SU-DHL-6 (cell line): Measurements from ENCODE around the gene AGXT.

ENCODE experiments used
- H2AFZ ChIP-seq: fragments of 200-600 bp; sonication (generic); 2 replicates; pipeline ENCODE4 v1.6.1; 2014; ENCODE audit warnings: low read depth, mild to moderate bottlenecking, moderate library complexity, mixed read lengths, antibody characterized with exemption, low read length; ENCODE audit not compliant: severe bottlenecking
- H3F3A ChIP-seq: fragments of 200-600 bp; shearing (Covaris generic); 2 replicates; pipeline ENCODE4 v1.6.0; 2016; ENCODE audit warnings: antibody characterized with exemption, mild to moderate bottlenecking; ENCODE audit not compliant: insufficient read depth
- H3K27ac ChIP-seq: fragments of 200-600 bp; sonication (generic); 2 replicates; pipeline ENCODE4 v1.5.1; 2016; ENCODE audit warnings: low read depth, mild to moderate bottlenecking, low read length, moderate library complexity, mixed read lengths
- H3K27me3 ChIP-seq: fragments of 200-600 bp; sonication (generic), shearing (Covaris generic); 2 replicates; pipeline ENCODE4 v1.6.0; 2014; ENCODE audit warnings: mild to moderate bottlenecking, low read length
- H3K36me3 ChIP-seq: fragments of 200-600 bp; sonication (generic); 2 replicates; pipeline ENCODE4 v1.6.1; 2014; ENCODE audit warnings: mild to moderate bottlenecking, low read length, mixed read lengths
- H3K4me2 ChIP-seq: fragments of 300-600, 200-600 bp; shearing (Covaris generic), sonication (generic); 2 replicates; pipeline ENCODE4 v1.6.0; 2014; ENCODE audit warnings: low read length, low read depth, mild to moderate bottlenecking; ENCODE audit not compliant: poor library complexity, severe bottlenecking
- H3K4me3 ChIP-seq: fragments of 200-600 bp; sonication (generic); 2 replicates; pipeline ENCODE4 v1.5.1; 2014; ENCODE audit warnings: antibody characterized with exemption, low read length, mild to moderate bottlenecking, mixed read lengths; ENCODE audit not compliant: insufficient read depth, poor library complexity, severe bottlenecking
- H3K79me2 ChIP-seq: fragments of 200-600 bp; sonication (generic); 2 replicates; pipeline ENCODE4 v1.6.1; 2014; ENCODE audit warnings: mild to moderate bottlenecking, low read length, moderate library complexity; ENCODE audit not compliant: insufficient read depth
- H3K9ac ChIP-seq: fragments of 200-600 bp; sonication (generic); 2 replicates; pipeline ENCODE4 v1.7.0; 2014; ENCODE audit warnings: mild to moderate bottlenecking, low read length
- H3K9me2 ChIP-seq: fragments of 200-600 bp; sonication (generic); replicated peaks from 2 replicates; pipeline ENCODE4 v1.6.1; 2014; ENCODE audit warnings: low read length; ENCODE audit not compliant: insufficient read depth
- H3K9me3 ChIP-seq: fragments of 200-600 bp; sonication (generic); 2 replicates; pipeline ENCODE4 v1.6.1; 2014; ENCODE audit warnings: low read length, mixed read lengths; ENCODE audit not compliant: insufficient read depth
- H4K20me1 ChIP-seq: fragments of 200-600 bp; sonication (generic); 2 replicates; pipeline ENCODE4 v1.6.1; 2014; ENCODE audit warnings: low read depth, mild to moderate bottlenecking, antibody characterized with exemption, low read length, moderate library complexity, mixed read lengths
- CTCF ChIP-seq: fragments of 200-600 bp; sonication (generic); IDR thresholded peaks from one replicate; pipeline ENCODE4 v1.5.1; 2017; ENCODE audit warnings: antibody characterized with exemption, mild to moderate bottlenecking, low read length, moderate library complexity; ENCODE audit not compliant: insufficient read depth, poor library complexity, severe bottlenecking
- EZH2phosphoT487 ChIP-seq: fragments of 200-600 bp; sonication (generic), shearing (Covaris generic); conservative IDR thresholded peaks from 2 replicates; pipeline ENCODE4 v1.6.1; 2018; ENCODE audit warnings: mild to moderate bottlenecking, antibody characterized with exemption, low read length, moderate library complexity, mixed read lengths

AGXT gene

GRCh38 chr2:240857039-240858008, 11.3 kb upstream of the AGXT start:
- Histone ChIP-seq H3K4me2 (no peak overlapping the region), H3K4me3 (no peak overlapping the region), H3K36me3 (no peaks in the 10 kb centered on the region), H4K20me1 (no peaks in the 10 kb centered on the region), H3F3A (no peaks in the 10 kb centered on the region), H3K79me2 (no peaks in the 10 kb centered on the region), H3K9ac (no peak overlapping the region), H3K27me3 (no peaks in the 10 kb centered on the region), H3K9me3 (0 out of 2 replicates have a peak, but pooled peaks cover 6% of the 10 kb centered on the region), H2AFZ (no peak overlapping the region), H3K9me2 (no peaks in the 10 kb centered on the region), H3K27ac (no peak overlapping the region)
- no peak for TF ChIP-seq CTCF
- no peak for TF ChIP-seq EZH2phosphoT487

- H3K79me2 ChIP-seq, result no peaks in the 10 kb centered on the region
- H3K36me3 ChIP-seq, result no peaks in the 10 kb centered on the region
- no peaks in the 10 kb centered on the region for H3K9me2 ChIP-seq
- no peaks in the 10 kb centered on the region for H3K27me3 ChIP-seq
- H2AFZ ChIP-seq, result no peak overlapping the region
- H4K20me1 ChIP-seq, result no peaks in the 10 kb centered on the region
- no peak overlapping the region for H3K4me3 ChIP-seq
- no peak for TF ChIP-seq CTCF
- TF ChIP-seq EZH2phosphoT487, result no peak
- no peak overlapping the region for H3K4me2 ChIP-seq
- H3K9me3 ChIP-seq, result 0 out of 2 replicates have a peak, but pooled peaks cover 6% of the 10 kb centered on the region
- no peaks in the 10 kb centered on the region for H3F3A ChIP-seq
- no peak overlapping the region for H3K9ac ChIP-seq
- H3K27ac ChIP-seq, result no peak overlapping the region
Measured at GRCh38 chr2:240858321-240858720, 10.3 kb upstream of the AGXT start.

- Histone ChIP-seq H3F3A (no peaks in the 10 kb centered on the region), H3K4me3 (no peak overlapping the region), H3K79me2 (no peaks in the 10 kb centered on the region), H2AFZ (no peak overlapping the region), H3K9ac (no peak overlapping the region), H4K20me1 (no peaks in the 10 kb centered on the region), H3K9me3 (0 out of 2 replicates have a peak, but pooled peaks cover 6% of the 10 kb centered on the region), H3K36me3 (no peaks in the 10 kb centered on the region), H3K9me2 (no peaks in the 10 kb centered on the region), H3K27ac (no peak overlapping the region), H3K27me3 (no peaks in the 10 kb centered on the region), H3K4me2 (no peak overlapping the region)
- no peak for TF ChIP-seq CTCF
- TF ChIP-seq EZH2phosphoT487, result no peak
Measured at GRCh38 chr2:240858871-240859270, 9.8 kb upstream of the AGXT start.
